Testis (tissue), 2 donors: Measurements from ENCODE around the gene TP53AIP1.

ENCODE experiments used
- POLR2A ChIP-seq: fragments of 450-650 bp; IDR thresholded peaks from one replicate; pipeline ENCODE4 v1.6.1; 2017; ENCODE audit warnings: antibody characterized with exemption, mild to moderate bottlenecking, moderate library complexity
- TF ChIP-seq, protein P1 (sequence below), 3 experiments: fragments of 450-650 bp in 2 of 3; fragments of 200-600 bp in 1 of 3; sonication (generic) in 1 of 3; IDR thresholded peaks; one replicate each; pipeline ENCODE4 v1.5.1; 2016 to 2019; ENCODE audit warnings: antibody characterized with exemption in 3 of 3, mild to moderate bottlenecking in 2 of 3, moderate library complexity in 1 of 3

DNA sequence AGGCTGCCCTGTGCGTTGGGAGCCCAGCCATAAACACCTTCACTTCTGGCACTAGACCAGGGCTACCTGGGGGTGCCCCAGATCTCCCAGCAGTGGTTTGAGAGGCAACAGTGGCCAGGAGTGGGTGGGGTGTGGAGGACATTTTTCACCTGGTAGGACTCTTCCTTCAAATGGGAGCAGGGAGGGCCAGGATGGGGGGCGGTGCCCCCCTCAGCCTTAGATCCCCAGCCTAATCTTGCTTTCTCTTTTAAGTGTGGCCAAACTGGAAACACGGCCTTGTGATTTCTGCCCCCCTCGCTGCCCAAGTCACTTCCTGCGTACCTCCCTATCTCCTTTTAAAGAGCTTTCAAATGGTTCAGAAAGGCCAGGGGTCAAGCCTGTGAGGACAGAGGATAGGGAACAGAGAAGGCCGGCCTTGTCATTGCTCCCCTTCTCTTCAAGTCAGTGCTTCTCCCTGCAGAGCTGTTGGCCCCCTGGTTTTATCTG is 50.7 kb downstream of the TP53AIP1 start:
- TF ChIP-seq, protein P1, sequence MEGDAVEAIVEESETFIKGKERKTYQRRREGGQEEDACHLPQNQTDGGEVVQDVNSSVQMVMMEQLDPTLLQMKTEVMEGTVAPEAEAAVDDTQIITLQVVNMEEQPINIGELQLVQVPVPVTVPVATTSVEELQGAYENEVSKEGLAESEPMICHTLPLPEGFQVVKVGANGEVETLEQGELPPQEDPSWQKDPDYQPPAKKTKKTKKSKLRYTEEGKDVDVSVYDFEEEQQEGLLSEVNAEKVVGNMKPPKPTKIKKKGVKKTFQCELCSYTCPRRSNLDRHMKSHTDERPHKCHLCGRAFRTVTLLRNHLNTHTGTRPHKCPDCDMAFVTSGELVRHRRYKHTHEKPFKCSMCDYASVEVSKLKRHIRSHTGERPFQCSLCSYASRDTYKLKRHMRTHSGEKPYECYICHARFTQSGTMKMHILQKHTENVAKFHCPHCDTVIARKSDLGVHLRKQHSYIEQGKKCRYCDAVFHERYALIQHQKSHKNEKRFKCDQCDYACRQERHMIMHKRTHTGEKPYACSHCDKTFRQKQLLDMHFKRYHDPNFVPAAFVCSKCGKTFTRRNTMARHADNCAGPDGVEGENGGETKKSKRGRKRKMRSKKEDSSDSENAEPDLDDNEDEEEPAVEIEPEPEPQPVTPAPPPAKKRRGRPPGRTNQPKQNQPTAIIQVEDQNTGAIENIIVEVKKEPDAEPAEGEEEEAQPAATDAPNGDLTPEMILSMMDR (IDR thresholded peaks at IDR 0.05) = no peak
- no peak for TF ChIP-seq POLR2A
